ENCODE results near the gene RABGGTA. TPM values are rescaled to one million over a fixed set of nuclear protein-coding genes. Genes with fewer than 3 reads are reported as not detected.

Gene RABGGTA
- total RNA-seq, 1 experiment from 2014 or later, result 25.6 TPM

- Histone ChIP-seq H3K14ac (ENCODE audit: insufficient read depth, low read length) (no peak overlapping the region), H3K9me3 (ENCODE audit: control insufficient read depth, low read depth, low read length) (no peaks in the 10 kb centered on the region), H2AFZ (ENCODE audit: low read length) (no peak overlapping the region), H3K56ac (ENCODE audit: insufficient read length, low read depth, low read length) (no peak overlapping the region), H3K4me2 (ENCODE audit: insufficient read depth, insufficient read length, low read length) (no peak overlapping the region), H4K5ac (ENCODE audit: insufficient read length, low read depth, low read length) (no peak overlapping the region), H2BK20ac (ENCODE audit: low read depth, low read length, poor library complexity, severe bottlenecking) (no peak overlapping the region), H3K23ac (ENCODE audit: insufficient read length, low read depth, low read length) (no peak overlapping the region), H3K79me2 (ENCODE audit: insufficient read depth, low read length) (peaks cover 3% of the 10 kb centered on the region; the same call in 1 of the 2 replicates), H3K27me3 (ENCODE audit: insufficient read depth, low read length) (no peaks in the 10 kb centered on the region), H3K4ac (ENCODE audit: low read depth, low read length) (no peak overlapping the region), H2BK12ac (ENCODE audit: insufficient read length, low read depth, low read length) (no peak overlapping the region), H2BK15ac (ENCODE audit: low read depth, low read length) (no peak overlapping the region), H2BK120ac (ENCODE audit: low read depth, low read length, poor library complexity, severe bottlenecking) (no peak overlapping the region), H3K18ac (ENCODE audit: insufficient read length, low read depth, low read length) (no peak overlapping the region), H3K9ac (ENCODE audit: extremely low read depth, insufficient read length, low read length) (no peak overlapping the region), H2BK5ac (ENCODE audit: insufficient read length, low read length) (no peak overlapping the region), H3K79me1 (ENCODE audit: insufficient read depth, low read depth, low read length, poor library complexity, severe bottlenecking) (peaks cover 11% of the 10 kb centered on the region), H2AK5ac (ENCODE audit: insufficient read length, low read length) (no peak overlapping the region), H4K20me1 (ENCODE audit: control insufficient read depth, insufficient read depth, insufficient read length) (no peaks in the 10 kb centered on the region), H3K23me2 (ENCODE audit: insufficient read length, low read depth, low read length, poor library complexity, severe bottlenecking) (peaks cover 8% of the 10 kb centered on the region), H3K4me1 (ENCODE audit: insufficient read depth, low read length) (no peaks in the 10 kb centered on the region), H4K91ac (ENCODE audit: insufficient read length, low read depth, low read length) (no peak overlapping the region), H3K27ac (ENCODE audit: insufficient read length, low read depth, low read length) (no peak overlapping the region), H3T11ph (ENCODE audit: low read length) (no peak overlapping the region), H4K8ac (replicated peaks; ENCODE audit: insufficient read length, low read depth, low read length) (no peak overlapping the region)
- Mint-ChIP-seq H3K27ac (peak overlapping the region in 1 of 3 experiments; percentile 46; a peak in 2 of 7 replicates), H3K27me3 (ENCODE audit: low read depth) (no peaks in the 10 kb centered on the region), H3K4me1 (peaks cover 7 to 9% of the 10 kb centered on the region in 2 experiments), H3K36me3 (ENCODE audit: insufficient read depth in 1 of 3, low read depth in 3 of 3) (peaks cover 0 to 13% (median 11%) of the 10 kb centered on the region in 3 experiments; a peak in 5 of 7 replicates), H3K4me3 (no peak overlapping the region), H3K9me3 (no peaks in the 10 kb centered on the region)
- no peak for DNase-seq
- TF ChIP-seq CTCF (conservative IDR thresholded peaks at IDR 0.05), result no peak
- WGBS (ENCODE audit: extremely low coverage, insufficient read length, low lambda C conversion rate), result no CpG with 5 or more reads among the region's 3 CpGs
Observed at GRCh38 chr14:24219521-24219920, 51.9 kb downstream of the RABGGTA start.

Data from H9 (cell line).